ENCODE data around the gene FAM171A2.

FAM171A2 gene

GRCh38 chr17:44308865-44309264 lies 54.8 kb downstream of the FAM171A2 start:
- no peak overlapping the region for H3K9ac ChIP-seq (ENCODE audit: low read length)
- no peaks in the 10 kb centered on the region for H3K36me3 ChIP-seq (ENCODE audit: control insufficient read depth, insufficient read depth, low read length)
- no peak overlapping the region for H3K27ac ChIP-seq (ENCODE audit: low read depth, low read length)
- peaks cover 36% of the 10 kb centered on the region for H3K4me1 ChIP-seq (ENCODE audit: control insufficient read depth, insufficient read depth, low read length)
- H3K9me3 ChIP-seq (ENCODE audit: control insufficient read depth, insufficient read depth, low read depth, low read length), result no peaks in the 10 kb centered on the region
- H3K4me3 ChIP-seq (ENCODE audit: low read depth, low read length), result peak overlapping the region; percentile 52
- H3K27me3 ChIP-seq (ENCODE audit: control insufficient read depth, insufficient read depth, low read length), result peaks cover 24% of the 10 kb centered on the region

- H3K9me3 ChIP-seq (ENCODE audit: control insufficient read depth, insufficient read depth, low read depth, low read length), result no peaks in the 10 kb centered on the region
- H3K27me3 ChIP-seq (ENCODE audit: control insufficient read depth, insufficient read depth, low read length), result peaks cover 21% of the 10 kb centered on the region; the same call in 1 of the 2 replicates
- H3K27ac ChIP-seq (ENCODE audit: low read depth, low read length), result no peak within 1 kb of the TSS
- peak within 1 kb of the TSS; percentile 35 for H3K9ac ChIP-seq (ENCODE audit: low read length)
- no peaks in the 10 kb centered on the region for H3K36me3 ChIP-seq (ENCODE audit: control insufficient read depth, insufficient read depth, low read length)
- peak within 1 kb of the TSS; percentile 76 for H3K4me3 ChIP-seq (ENCODE audit: low read depth, low read length)
- H3K4me1 ChIP-seq (ENCODE audit: control insufficient read depth, insufficient read depth, low read length), result peaks cover 36% of the 10 kb centered on the region
These were observed 55.3 kb downstream of the FAM171A2 start, which contains the start of gene RUNDC3A for GRCh38 chr17:44308320-44308818. Gene RUNDC3A (plus strand): TSS chr17:44308601. CDS start chr17:44308833, 232 bp downstream.

- Histone ChIP-seq H3K27me3 (ENCODE audit: control insufficient read depth, insufficient read depth, low read length) (peaks cover 14% of the 10 kb centered on the region; the same call in 1 of the 2 replicates), H3K4me1 (ENCODE audit: control insufficient read depth, insufficient read depth, low read length) (peaks cover 33% of the 10 kb centered on the region), H3K27ac (ENCODE audit: low read depth, low read length) (no peak overlapping the region), H3K9me3 (ENCODE audit: control insufficient read depth, insufficient read depth, low read depth, low read length) (no peaks in the 10 kb centered on the region), H3K36me3 (ENCODE audit: control insufficient read depth, insufficient read depth, low read length) (no peaks in the 10 kb centered on the region), H3K9ac (ENCODE audit: low read length) (peak overlapping the region; percentile 35), H3K4me3 (ENCODE audit: low read depth, low read length) (peak overlapping the region; percentile 76)
These were observed 56.1 kb downstream of the FAM171A2 start for GRCh38 chr17:44307387-44308186.

- Histone ChIP-seq H3K4me3 (ENCODE audit: low read depth, low read length) (no peak overlapping the region), H3K4me1 (ENCODE audit: control insufficient read depth, insufficient read depth, low read length) (peaks cover 15% of the 10 kb centered on the region), H3K27ac (ENCODE audit: low read depth, low read length) (no peak overlapping the region), H3K9me3 (ENCODE audit: control insufficient read depth, insufficient read depth, low read depth, low read length) (no peaks in the 10 kb centered on the region), H3K27me3 (ENCODE audit: control insufficient read depth, insufficient read depth, low read length) (peaks cover 8% of the 10 kb centered on the region; the same call in 1 of the 2 replicates), H3K9ac (ENCODE audit: low read length) (no peak overlapping the region), H3K36me3 (ENCODE audit: control insufficient read depth, insufficient read depth, low read length) (no peaks in the 10 kb centered on the region)
These were observed 59.0 kb downstream of the FAM171A2 start for GRCh38 chr17:44304651-44305050.
